SK-N-SH treated with all-trans-retinoic acid at 6 μM for 48 hours (cell line): ENCODE measurements around the gene SMOC2.

Experiments
- ATAC-seq: fragments of 200-7000 bp; cut with Tn5 transposase; 3 replicates; pipeline ENCODE4 v1.9.1; 2020; ENCODE audit warnings: mild to moderate bottlenecking, moderate library complexity
- ARNTL ChIP-seq: fragments of 450-650 bp; formaldehyde crosslinking; IDR thresholded peaks from 2 replicates; pipeline ENCODE4 v1.5.0; 2020; ENCODE audit warnings: low read depth, mild to moderate bottlenecking, moderate library complexity, borderline replicate concordance
- CSDC2 ChIP-seq: fragments of 250-450 bp; sonication (Bioruptor Pico); IDR thresholded peaks from 2 replicates; pipeline ENCODE4 v1.5.0; 2020; ENCODE audit warnings: mild to moderate bottlenecking, moderate library complexity
- GLIS3 ChIP-seq: fragments of 250-450 bp; sonication (Bioruptor Pico); IDR thresholded peaks from 2 replicates; pipeline ENCODE4 v1.5.0; 2020; ENCODE audit warnings: mild to moderate bottlenecking, moderate library complexity
- ISL1 ChIP-seq: fragments of 250-450 bp; sonication (Bioruptor Pico); IDR thresholded peaks from 2 replicates; pipeline ENCODE4 v2.1.2; 2022; ENCODE audit warnings: mild to moderate bottlenecking, moderate library complexity
- OSR1 ChIP-seq: fragments of 250-450 bp; sonication (Bioruptor Pico); IDR thresholded peaks from 2 replicates; pipeline ENCODE4 v1.8.0; 2022; ENCODE audit warnings: moderate library complexity, mild to moderate bottlenecking, inconsistent platforms
- PATZ1 ChIP-seq: fragments of 250-450 bp; sonication (Bioruptor Pico); IDR thresholded peaks from 2 replicates; pipeline ENCODE4 v1.8.0; 2020; ENCODE audit warnings: mild to moderate bottlenecking, moderate library complexity, borderline replicate concordance
- POU6F1 ChIP-seq: fragments of 250-450 bp; sonication (Bioruptor Pico); IDR thresholded peaks from 2 replicates; pipeline ENCODE4 v1.8.0; 2021; ENCODE audit warnings: low read depth, mild to moderate bottlenecking, moderate library complexity, borderline replicate concordance
- PPARA ChIP-seq: fragments of 250-450 bp; sonication (Bioruptor Pico); IDR thresholded peaks from 2 replicates; pipeline ENCODE4 v1.5.0; 2020; ENCODE audit warnings: mild to moderate bottlenecking, borderline replicate concordance
- RARB ChIP-seq: fragments of 250-450 bp; sonication (Bioruptor Pico); IDR thresholded peaks from 2 replicates; pipeline ENCODE4 v1.8.0; 2021; ENCODE audit warnings: mild to moderate bottlenecking, moderate library complexity
- SNAI2 ChIP-seq: fragments of 250-450 bp; sonication (Bioruptor Pico); IDR thresholded peaks from 2 replicates; pipeline ENCODE4 v1.5.0; 2020; ENCODE audit warnings: mild to moderate bottlenecking, moderate library complexity
- TCF4 ChIP-seq: fragments of 250-450 bp; sonication (Bioruptor Pico); IDR thresholded peaks from 2 replicates; pipeline ENCODE4 v1.8.0; 2021; ENCODE audit warnings: mild to moderate bottlenecking, moderate library complexity, borderline replicate concordance
- TOX ChIP-seq: fragments of 250-450 bp; sonication (Bioruptor Pico); IDR thresholded peaks from 2 replicates; pipeline ENCODE4 v1.8.0; 2021; ENCODE audit warnings: mild to moderate bottlenecking, moderate library complexity, borderline replicate concordance
- ZC3H10 ChIP-seq: fragments of 250-450 bp; sonication (Bioruptor Pico); IDR thresholded peaks from 2 replicates; pipeline ENCODE4 v1.5.1; 2021; ENCODE audit warnings: mild to moderate bottlenecking, moderate library complexity
- ZFP3 ChIP-seq: fragments of 250-450 bp; sonication (Bioruptor Pico); IDR thresholded peaks from 2 replicates; pipeline ENCODE4 v1.5.0; 2020; ENCODE audit warnings: mild to moderate bottlenecking, moderate library complexity
- ZNF565 ChIP-seq: fragments of 450-650 bp; formaldehyde crosslinking; conservative IDR thresholded peaks from 2 replicates; pipeline ENCODE4 v1.5.0; 2020; ENCODE audit warnings: low read depth, mild to moderate bottlenecking, moderate library complexity
- ZNF70 ChIP-seq: fragments of 450-650 bp; formaldehyde crosslinking; IDR thresholded peaks from 2 replicates; pipeline ENCODE4 v1.5.0; 2020; ENCODE audit warnings: mild to moderate bottlenecking, moderate library complexity
- ZNF8 ChIP-seq: fragments of 450-650 bp; formaldehyde crosslinking; IDR thresholded peaks from 2 replicates; pipeline ENCODE4 v1.5.0; 2020; ENCODE audit warnings: mild to moderate bottlenecking, moderate library complexity
- TF ChIP-seq, protein P1 (sequence below): fragments of 250-450 bp; sonication (Bioruptor Pico); IDR thresholded peaks from 2 replicates; pipeline ENCODE4 v1.5.0; 2020; ENCODE audit warnings: mild to moderate bottlenecking, moderate library complexity
- TF ChIP-seq, protein P2 (sequence below): fragments of 250-450 bp; sonication (Bioruptor Pico); IDR thresholded peaks from 2 replicates; pipeline ENCODE4 v1.5.1; 2021; ENCODE audit warnings: mild to moderate bottlenecking, moderate library complexity
- TF ChIP-seq, protein P3 (sequence below): fragments of 250-450 bp; sonication (Bioruptor Pico); IDR thresholded peaks from 2 replicates; pipeline ENCODE4 v1.5.1; 2020; ENCODE audit warnings: low read depth, mild to moderate bottlenecking, moderate library complexity

Gene SMOC2

DNA sequence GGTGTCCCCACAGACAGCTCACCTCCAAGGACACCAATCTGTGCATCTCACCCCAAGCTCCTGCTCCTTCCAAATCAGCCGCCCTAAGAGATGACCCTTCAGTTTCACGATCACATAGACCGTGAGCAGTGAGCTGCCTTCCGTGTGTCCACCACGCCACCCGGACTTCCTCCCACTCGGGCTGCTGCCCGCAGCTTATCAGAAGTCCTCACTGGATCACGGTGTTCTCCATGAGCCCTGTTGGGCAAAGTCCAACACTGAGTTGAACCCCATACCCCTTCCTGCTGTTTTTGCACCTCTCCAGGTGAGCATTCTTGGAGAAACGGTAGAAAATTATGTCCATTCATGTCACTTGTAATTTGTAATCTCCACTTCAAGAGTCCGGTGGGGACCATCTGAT, 234.4 kb downstream of the SMOC2 start:
- ATAC-seq, result no peak
- no peak for TF ChIP-seq RARB
- no peak for TF ChIP-seq PPARA (CRISPR knock-in tag)
- TF ChIP-seq PATZ1 (CRISPR knock-in tag), result no peak
- TF ChIP-seq ZNF565 (CRISPR knock-in tag), result no peak
- TF ChIP-seq POU6F1 (CRISPR knock-in tag), result no peak
- TF ChIP-seq ISL1 (CRISPR knock-in tag), result no peak
- TF ChIP-seq, protein P1, sequence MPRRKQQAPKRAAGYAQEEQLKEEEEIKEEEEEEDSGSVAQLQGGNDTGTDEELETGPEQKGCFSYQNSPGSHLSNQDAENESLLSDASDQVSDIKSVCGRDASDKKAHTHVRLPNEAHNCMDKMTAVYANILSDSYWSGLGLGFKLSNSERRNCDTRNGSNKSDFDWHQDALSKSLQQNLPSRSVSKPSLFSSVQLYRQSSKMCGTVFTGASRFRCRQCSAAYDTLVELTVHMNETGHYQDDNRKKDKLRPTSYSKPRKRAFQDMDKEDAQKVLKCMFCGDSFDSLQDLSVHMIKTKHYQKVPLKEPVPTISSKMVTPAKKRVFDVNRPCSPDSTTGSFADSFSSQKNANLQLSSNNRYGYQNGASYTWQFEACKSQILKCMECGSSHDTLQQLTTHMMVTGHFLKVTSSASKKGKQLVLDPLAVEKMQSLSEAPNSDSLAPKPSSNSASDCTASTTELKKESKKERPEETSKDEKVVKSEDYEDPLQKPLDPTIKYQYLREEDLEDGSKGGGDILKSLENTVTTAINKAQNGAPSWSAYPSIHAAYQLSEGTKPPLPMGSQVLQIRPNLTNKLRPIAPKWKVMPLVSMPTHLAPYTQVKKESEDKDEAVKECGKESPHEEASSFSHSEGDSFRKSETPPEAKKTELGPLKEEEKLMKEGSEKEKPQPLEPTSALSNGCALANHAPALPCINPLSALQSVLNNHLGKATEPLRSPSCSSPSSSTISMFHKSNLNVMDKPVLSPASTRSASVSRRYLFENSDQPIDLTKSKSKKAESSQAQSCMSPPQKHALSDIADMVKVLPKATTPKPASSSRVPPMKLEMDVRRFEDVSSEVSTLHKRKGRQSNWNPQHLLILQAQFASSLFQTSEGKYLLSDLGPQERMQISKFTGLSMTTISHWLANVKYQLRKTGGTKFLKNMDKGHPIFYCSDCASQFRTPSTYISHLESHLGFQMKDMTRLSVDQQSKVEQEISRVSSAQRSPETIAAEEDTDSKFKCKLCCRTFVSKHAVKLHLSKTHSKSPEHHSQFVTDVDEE (CRISPR knock-in tag), result no peak
- TF ChIP-seq ZFP3 (CRISPR knock-in tag), result no peak

DNA sequence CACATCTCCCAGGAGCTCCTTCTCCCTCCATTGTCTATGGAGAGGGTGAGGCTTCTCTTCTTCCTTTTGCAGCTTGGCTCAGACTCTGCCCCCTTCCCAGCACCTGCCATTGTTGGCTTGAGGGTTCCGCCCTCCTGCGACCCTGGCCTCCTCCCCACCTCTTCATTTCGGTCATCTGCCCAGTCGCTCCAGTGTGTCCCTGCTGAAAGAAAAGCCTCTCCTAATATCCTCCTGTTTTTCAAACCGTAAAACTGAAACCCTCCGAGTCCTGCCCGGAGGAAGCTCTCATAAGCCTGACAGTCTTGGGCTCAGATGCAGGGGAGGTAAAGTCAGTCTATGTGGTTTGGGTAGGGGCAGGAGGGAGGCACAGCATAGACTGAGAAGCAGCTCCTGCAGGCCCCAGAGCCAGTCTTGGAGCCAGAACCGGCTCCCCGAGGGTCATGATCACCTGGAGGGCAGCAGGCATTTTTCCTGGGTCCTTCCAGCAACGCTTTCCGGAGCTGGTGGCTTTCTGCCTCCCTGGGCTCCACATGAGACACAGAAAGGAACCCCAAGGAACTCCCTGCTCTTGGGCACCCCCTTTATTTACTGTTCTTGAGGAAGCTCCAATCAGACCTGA, 235.1 kb downstream of the SMOC2 start:
- no peak for TF ChIP-seq ARNTL (CRISPR knock-in tag)
- TF ChIP-seq, all 23 proteins: peak for 0
- ATAC-seq, result no peak

- no peak for ATAC-seq
- TF ChIP-seq POU6F1 (CRISPR knock-in tag), result no peak
- no peak for TF ChIP-seq ZNF565 (CRISPR knock-in tag)
- TF ChIP-seq, protein P2, sequence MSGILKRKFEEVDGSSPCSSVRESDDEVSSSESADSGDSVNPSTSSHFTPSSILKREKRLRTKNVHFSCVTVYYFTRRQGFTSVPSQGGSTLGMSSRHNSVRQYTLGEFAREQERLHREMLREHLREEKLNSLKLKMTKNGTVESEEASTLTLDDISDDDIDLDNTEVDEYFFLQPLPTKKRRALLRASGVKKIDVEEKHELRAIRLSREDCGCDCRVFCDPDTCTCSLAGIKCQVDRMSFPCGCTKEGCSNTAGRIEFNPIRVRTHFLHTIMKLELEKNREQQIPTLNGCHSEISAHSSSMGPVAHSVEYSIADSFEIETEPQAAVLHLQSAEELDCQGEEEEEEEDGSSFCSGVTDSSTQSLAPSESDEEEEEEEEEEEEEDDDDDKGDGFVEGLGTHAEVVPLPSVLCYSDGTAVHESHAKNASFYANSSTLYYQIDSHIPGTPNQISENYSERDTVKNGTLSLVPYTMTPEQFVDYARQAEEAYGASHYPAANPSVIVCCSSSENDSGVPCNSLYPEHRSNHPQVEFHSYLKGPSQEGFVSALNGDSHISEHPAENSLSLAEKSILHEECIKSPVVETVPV, result no peak
- TF ChIP-seq SNAI2 (CRISPR knock-in tag), result no peak
- TF ChIP-seq, protein P3, sequence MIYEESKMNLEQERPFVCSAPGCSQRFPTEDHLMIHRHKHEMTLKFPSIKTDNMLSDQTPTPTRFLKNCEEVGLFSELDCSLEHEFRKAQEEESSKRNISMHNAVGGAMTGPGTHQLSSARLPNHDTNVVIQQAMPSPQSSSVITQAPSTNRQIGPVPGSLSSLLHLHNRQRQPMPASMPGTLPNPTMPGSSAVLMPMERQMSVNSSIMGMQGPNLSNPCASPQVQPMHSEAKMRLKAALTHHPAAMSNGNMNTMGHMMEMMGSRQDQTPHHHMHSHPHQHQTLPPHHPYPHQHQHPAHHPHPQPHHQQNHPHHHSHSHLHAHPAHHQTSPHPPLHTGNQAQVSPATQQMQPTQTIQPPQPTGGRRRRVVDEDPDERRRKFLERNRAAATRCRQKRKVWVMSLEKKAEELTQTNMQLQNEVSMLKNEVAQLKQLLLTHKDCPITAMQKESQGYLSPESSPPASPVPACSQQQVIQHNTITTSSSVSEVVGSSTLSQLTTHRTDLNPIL, result no peak
- TF ChIP-seq TCF4 (CRISPR knock-in tag), result no peak
- TF ChIP-seq CSDC2 (CRISPR knock-in tag), result no peak
- no peak for TF ChIP-seq GLIS3
- no peak for TF ChIP-seq ZC3H10 (CRISPR knock-in tag)
- TF ChIP-seq OSR1 (CRISPR knock-in tag), result no peak
- TF ChIP-seq ZNF8 (CRISPR knock-in tag), result no peak
- no peak for TF ChIP-seq ISL1 (CRISPR knock-in tag)
- no peak for TF ChIP-seq RARB
- no peak for TF ChIP-seq ZNF70
- no peak for TF ChIP-seq TOX (CRISPR knock-in tag)
- no peak for TF ChIP-seq ZFP3 (CRISPR knock-in tag)
- TF ChIP-seq PATZ1 (CRISPR knock-in tag), result no peak
These were observed 235.8 kb downstream of the SMOC2 start for GRCh38 chr6:168676552-168677322.
